Common myeloid progenitor, CD34-positive (primary cell): ENCODE data around the gene FOXK1. TPM values are rescaled to one million over a fixed set of nuclear protein-coding genes. Genes with fewer than 3 reads are reported as not detected.
A peak's percentile ranks its signal among the peaks of the same experiment; 100 is the strongest.

Experiments
- CTCF ChIA-PET: fragments of 350-600 bp; sonication (Branson Sonifier 250); formaldehyde crosslinking; loops from one replicate; lab custom pipeline; 2021; ENCODE audit warnings: antibody characterized with exemption; lab: Charles Lee
- POLR2A ChIA-PET: fragments of 350-600 bp; sonication (Branson Sonifier 250); formaldehyde crosslinking; loops from one replicate; lab custom pipeline; 2021; ENCODE audit warnings: antibody characterized with exemption; lab: Charles Lee
- DNase-seq, 3 donors: peaks; one replicate each; pipeline versions ENCODE4 v3.0.0 to v3.0.0-alpha.2; 2013
- H3K27ac ChIP-seq, 2 experiments: 1 replicate in 1 of 2; 2 replicates in 1 of 2; pipeline ENCODE4 v1.7.0; 2013; ENCODE audit warnings: inconsistent platforms in 2 of 2, low read length in 2 of 2, mild to moderate bottlenecking in 2 of 2, low read depth in 1 of 2, moderate library complexity in 1 of 2; ENCODE audit not compliant: severe bottlenecking in 2 of 2, insufficient read depth in 1 of 2, poor library complexity in 1 of 2
- H3K27me3 ChIP-seq, 5 experiments: replicated peaks in 2 of 5; 1 replicate in 3 of 5; 2 replicates in 2 of 5; pipeline versions ENCODE4 v1.6.1 to v1.7.0; 2013; ENCODE audit warnings: low read length in 4 of 5, mild to moderate bottlenecking in 2 of 5, moderate library complexity in 2 of 5, inconsistent platforms in 1 of 5; ENCODE audit not compliant: insufficient read depth in 5 of 5, control insufficient read depth in 4 of 5
- H3K36me3 ChIP-seq, 4 experiments: 1 replicate in 2 of 4; 2 replicates in 2 of 4; pipeline versions ENCODE4 v1.6.1 to v1.7.0; 2013; ENCODE audit warnings: low read length in 3 of 4, control low read depth in 1 of 4, mild to moderate bottlenecking in 1 of 4; ENCODE audit not compliant: control insufficient read depth in 4 of 4, insufficient read depth in 4 of 4
- H3K4me1 ChIP-seq, 4 experiments: 1 replicate in 3 of 4; 2 replicates in 1 of 4; pipeline versions ENCODE4 v1.6.1 to v1.7.1; 2013; ENCODE audit warnings: low read length in 3 of 4, mild to moderate bottlenecking in 3 of 4, control low read depth in 1 of 4, inconsistent platforms in 1 of 4, moderate library complexity in 1 of 4; ENCODE audit not compliant: control insufficient read depth in 4 of 4, insufficient read depth in 4 of 4; ENCODE audit errors: control extremely low read depth in 1 of 4
- H3K4me3 ChIP-seq, 7 experiments: 1 replicate in 4 of 7; 2 replicates in 3 of 7; pipeline versions ENCODE4 v1.5.1 to v1.7.0; 2013; ENCODE audit warnings: mild to moderate bottlenecking in 7 of 7, low read length in 6 of 7, moderate library complexity in 6 of 7, inconsistent platforms in 2 of 7, low read depth in 2 of 7, control low read depth in 1 of 7; ENCODE audit not compliant: insufficient read depth in 4 of 7, control insufficient read depth in 1 of 7; ENCODE audit errors: extremely low read depth in 1 of 7
- H3K9me3 ChIP-seq, 5 experiments: 1 replicate in 4 of 5; 2 replicates in 1 of 5; pipeline versions ENCODE4 v1.6.1 to v1.7.1; 2013; ENCODE audit warnings: low read length in 4 of 5, mild to moderate bottlenecking in 2 of 5, inconsistent platforms in 1 of 5, low read depth in 1 of 5, moderate library complexity in 1 of 5; ENCODE audit not compliant: control insufficient read depth in 4 of 5, insufficient read depth in 2 of 5; ENCODE audit errors: control extremely low read depth in 1 of 5
- WGBS: methylation state at CpG from one replicate; pipeline ENCODE4 v1.1.5; 2013; ENCODE audit not compliant: insufficient coverage; 5-methylcytosine and 5-hydroxymethylcytosine counted together
- polyA plus RNA-seq: library from polyadenylated mRNA; unstranded; fragments of 120-200 nt; gene quantifications from one replicate; pipeline ENCODE4 v1.2.1, GENCODE V29; 2013

FOXK1 gene
- 9.0 TPM for polyA plus RNA-seq

GRCh38 chr7:4681886-4682620 is at the start of gene FOXK1:
TSS of gene FOXK1 (plus strand) at chr7:4682295. CDS start at chr7:4682309, 14 bp downstream.
- ChIA-PET CTCF (interaction anchor here (1.0 to 5.2 kb wide), 4 partner anchors 20 to 41 kb away, joined by 3 to 23 read pairs (median 4); no protein-coding TSS in a partner anchor), POLR2A (interaction anchor here (1.7 kb wide), 1 partner anchor 40 kb away, joined by 14 read pairs; no protein-coding TSS in a partner anchor)
- Histone ChIP-seq H3K36me3 (peaks cover 0 to 8% (median 2%) of the 10 kb centered on the region in 4 experiments), H3K4me3 (peak within 1 kb of the TSS; percentile 62 to 96 (median 83)), H3K4me1 (peaks cover 0 to 26% (median 24%) of the 10 kb centered on the region in 4 experiments), H3K27ac (peak within 1 kb of the TSS; percentile 75 to 91), H3K27me3 (no peaks in the 10 kb centered on the region), H3K9me3 (no peaks in the 10 kb centered on the region)
- 1% methylated on average over 75 of the region's 116 CpGs for WGBS
- DNase-seq, result peak; percentile 64 to 82 (median 81)

- peak in 2 of 3 donors; percentile 64 to 72 for DNase-seq
- CTCF ChIA-PET, result interaction anchor here (0.5 to 2.0 kb wide), 6 partner anchors 9 to 120 kb away, joined by 3 to 6 read pairs (median 4); no protein-coding TSS in a partner anchor
- H3K27me3 ChIP-seq, result no peaks in the 10 kb centered on the region
Measured at GRCh38 chr7:4633012-4633411, 49.1 kb upstream of the FOXK1 start.

GRCh38 chr7:4634166-4634565 is 47.9 kb upstream of the FOXK1 start:
- no peaks in the 10 kb centered on the region for H3K27me3 ChIP-seq
- no peaks in the 10 kb centered on the region for H3K9me3 ChIP-seq
- ChIA-PET POLR2A (no interaction called here), CTCF (interaction anchor here (1.1 to 2.0 kb wide), 5 partner anchors 8 to 119 kb away, joined by 3 to 6 read pairs (median 4); no protein-coding TSS in a partner anchor)
- H3K36me3 ChIP-seq, result no peaks in the 10 kb centered on the region
- no peak for DNase-seq
- WGBS, result 100% methylated on average over 2 of the region's 4 CpGs
- H3K4me3 ChIP-seq, result no peak overlapping the region
- H3K4me1 ChIP-seq, result peaks cover 0 to 23% (median 10%) of the 10 kb centered on the region in 4 experiments
- H3K27ac ChIP-seq, result no peak overlapping the region

More at GRCh38 chr7:4633012-4633411, 49.1 kb upstream of the FOXK1 start:
- no peak overlapping the region for H3K27ac ChIP-seq
- peaks cover 0 to 24% (median 10%) of the 10 kb centered on the region in 4 experiments for H3K4me1 ChIP-seq
- no peaks in the 10 kb centered on the region for H3K36me3 ChIP-seq
- H3K9me3 ChIP-seq, result no peaks in the 10 kb centered on the region
- POLR2A ChIA-PET, result no interaction called here
- WGBS, result 92% methylated on average over 2 of the region's 3 CpGs
- H3K4me3 ChIP-seq, result no peak overlapping the region

GRCh38 chr7:4638781-4639575 is 43.1 kb upstream of the FOXK1 start:
- no peaks in the 10 kb centered on the region for H3K9me3 ChIP-seq
- DNase-seq, result no peak
- ChIA-PET CTCF (interaction anchor here (1.0 to 3.6 kb wide), 3 partner anchors 8 to 45 kb away, joined by 3 to 23 read pairs (median 5); partner anchors contain the start of gene FOXK1), POLR2A (no interaction called here)
- no peak overlapping the region for H3K4me3 ChIP-seq
- H3K27ac ChIP-seq, result no peak overlapping the region
- 87% methylated on average over 14 of the region's 17 CpGs for WGBS
- no peaks in the 10 kb centered on the region for H3K36me3 ChIP-seq
- no peaks in the 10 kb centered on the region for H3K27me3 ChIP-seq
- H3K4me1 ChIP-seq, result peaks cover 3 to 14% (median 12%) of the 10 kb centered on the region in 4 experiments

GRCh38 chr7:4641091-4641666 is 40.9 kb upstream of the FOXK1 start:
- CTCF ChIA-PET, result interaction anchor here (0.9 to 3.6 kb wide), 8 partner anchors 7 to 97 kb away, joined by 3 to 23 read pairs (median 4); partner anchors contain the start of gene FOXK1
- no peak for DNase-seq
- Histone ChIP-seq H3K27ac (no peak overlapping the region), H3K36me3 (no peaks in the 10 kb centered on the region), H3K4me3 (peak overlapping the region; percentile 46 to 91 (median 77)), H3K4me1 (peaks cover 3 to 14% (median 12%) of the 10 kb centered on the region in 4 experiments), H3K27me3 (no peaks in the 10 kb centered on the region), H3K9me3 (no peaks in the 10 kb centered on the region)
- POLR2A ChIA-PET, result interaction anchor here (0.6 to 1.8 kb wide), 7 partner anchors 21 to 134 kb away, joined by 3 to 14 read pairs (median 5); partner anchors contain the start of genes AP5Z1 and FOXK1
- WGBS, result 0% methylated on average over 10 of the region's 18 CpGs

GRCh38 chr7:4641667-4642467 is 40.2 kb upstream of the FOXK1 start:
- Histone ChIP-seq H3K27me3 (no peaks in the 10 kb centered on the region), H3K4me1 (peaks cover 3 to 14% (median 12%) of the 10 kb centered on the region in 4 experiments), H3K9me3 (peaks cover 0 to 4% (median 0%) of the 10 kb centered on the region in 5 experiments), H3K4me3 (peak overlapping the region; percentile 55 to 91 (median 77)), H3K27ac (peak overlapping the region; percentile 70 to 88), H3K36me3 (no peaks in the 10 kb centered on the region)
- DNase-seq, result peak; percentile 94 to 98 (median 97)
- POLR2A ChIA-PET, result interaction anchor here (0.6 to 1.8 kb wide), 8 partner anchors 21 to 133 kb away, joined by 3 to 14 read pairs (median 4); partner anchors contain the start of genes AP5Z1 and FOXK1
- WGBS, result 0% methylated on average over 84 of the region's 103 CpGs
- CTCF ChIA-PET, result interaction anchor here (0.5 to 3.6 kb wide), 11 partner anchors 8 to 589 kb away, joined by 3 to 23 read pairs (median 4); partner anchors contain the start of gene FOXK1
